Upper lobe of left lung (tissue), 6 donors: ENCODE measurements around the gene WDR75. TPM values are rescaled to one million over a fixed set of nuclear protein-coding genes. Genes with fewer than 3 reads are reported as not detected.

Experiments used
- ATAC-seq, 2 donors: fragments of 200-7000 bp; cut with Tn5 transposase; one replicate each; pipeline ENCODE4 v1.9.1; 2022; ENCODE audit warnings: mild to moderate bottlenecking in 2 of 2, moderate library complexity in 2 of 2; ENCODE audit not compliant: low FRiP score in 2 of 2
- DNase-seq, 2 donors: peaks; one replicate each; pipeline ENCODE4 v3.0.0-alpha.2; 2019 to 2020
- H3K27ac ChIP-seq, 4 donors: fragments of 200-600 bp; sonication (generic); one replicate each; pipeline ENCODE4 v1.5.1; 2016 to 2019
- H3K27me3 ChIP-seq, 4 donors: fragments of 200-600 bp; sonication (generic); one replicate each; pipeline ENCODE4 v1.5.1; 2017 to 2019
- H3K36me3 ChIP-seq, 4 donors: fragments of 200-600 bp; sonication (generic); one replicate each; pipeline ENCODE4 v1.5.1; 2016 to 2019
- H3K4me1 ChIP-seq, 4 donors: fragments of 200-600 bp; sonication (generic); one replicate each; pipeline ENCODE4 v1.5.1; 2018 to 2019
- H3K4me3 ChIP-seq, 4 donors: fragments of 200-600 bp; sonication (generic); one replicate each; pipeline ENCODE4 v1.5.1; 2017 to 2019; ENCODE audit warnings: mild to moderate bottlenecking in 2 of 4, moderate library complexity in 1 of 4
- H3K9me3 ChIP-seq, 4 donors: fragments of 200-600 bp; sonication (generic); one replicate each; pipeline ENCODE4 v1.5.1; 2018 to 2019
- CTCF ChIP-seq, 6 experiments: fragments of 450-650 bp in 4 of 6; fragments of 200-600 bp in 2 of 6; sonication (generic) in 2 of 6; IDR thresholded peaks; one replicate each; pipeline ENCODE4 v1.5.1; 2016 to 2019; ENCODE audit warnings: antibody characterized with exemption in 6 of 6
- EP300 ChIP-seq, 4 donors: sonication (generic); formaldehyde crosslinking; IDR thresholded peaks; one replicate each; pipeline ENCODE4 v1.5.1; 2017; ENCODE audit warnings: antibody characterized with exemption in 4 of 4, control low read depth in 2 of 4
- POLR2A ChIP-seq, 4 donors: fragments of 450-650 bp; IDR thresholded peaks; one replicate each; pipeline ENCODE4 v1.5.1; 2016 to 2017; ENCODE audit warnings: antibody characterized with exemption in 4 of 4, mild to moderate bottlenecking in 2 of 4
- POLR2AphosphoS5 ChIP-seq, 2 donors: sonication (generic); formaldehyde crosslinking; IDR thresholded peaks; one replicate each; pipeline ENCODE4 v1.5.1; 2017; ENCODE audit warnings: antibody characterized with exemption in 2 of 2
- WGBS, 2 donors: methylation state at CpG; one replicate each; pipeline ENCODE4 v1.1.5; 2017 to 2018; 5-methylcytosine and 5-hydroxymethylcytosine counted together
- total RNA-seq, 6 donors: library from RNA; depleted of rRNA in 4 of 6; stranded (reverse); fragments of >200 nt in 4 of 6; gene quantifications; one replicate each; pipeline versions ENCODE4 v1.1.0 to v1.2.1, GENCODE V29; 2016 to 2021
- donor health status: DM: no; HTN: no; CAD: no; lungs with moderate emphysema.
- donor health status: DM: no; HTN: yes; CAD: no; lungs with severe emphysema.

Gene WDR75
- total RNA-seq, 6 donors from 2014 or later: 7.5 to 34.6 (median 28.2) TPM

- H3K4me3 ChIP-seq: no peak overlapping the region
- H3K36me3 ChIP-seq: no peaks in the 10 kb centered on the region
- WGBS, 2 donors: 33 to 72% methylated on average over 1 of the region's 1 CpG
- DNase-seq (no peak), ATAC-seq (peak in 1 of 2 donors; percentile 71)
- no peak overlapping the region for H3K27ac ChIP-seq
- H3K27me3 ChIP-seq: no peaks in the 10 kb centered on the region
- H3K4me1 ChIP-seq: peaks cover 0 to 5% (median 2%) of the 10 kb centered on the region in 4 donors
- no peak for TF ChIP-seq CTCF (IDR thresholded peaks at IDR 0.05)
- H3K9me3 ChIP-seq: no peaks in the 10 kb centered on the region
Observed at GRCh38 chr2:189515264-189515663, 74.0 kb downstream of the WDR75 start.

- Histone ChIP-seq H3K27ac (no peak overlapping the region), H3K4me1 (peaks cover 0 to 5% (median 2%) of the 10 kb centered on the region in 4 donors), H3K27me3 (no peaks in the 10 kb centered on the region), H3K9me3 (no peaks in the 10 kb centered on the region), H3K36me3 (no peaks in the 10 kb centered on the region), H3K4me3 (no peak overlapping the region)
- TF ChIP-seq POLR2AphosphoS5 (IDR thresholded peaks at IDR 0.05) (no peak), EP300 (IDR thresholded peaks at IDR 0.05) (no peak), POLR2A (IDR thresholded peaks at IDR 0.05) (no peak), CTCF (IDR thresholded peaks at IDR 0.05) (no peak)
- no peak for ATAC-seq
- DNase-seq: no peak
- 37 to 39% methylated on average over 3 of the region's 3 CpGs for WGBS, 2 donors
Observed at GRCh38 chr2:189516546-189516945, 75.3 kb downstream of the WDR75 start.

- no peak overlapping the region for H3K4me3 ChIP-seq
- DNase-seq (no peak), ATAC-seq (no peak)
- no peak overlapping the region for H3K27ac ChIP-seq
- 75 to 83% methylated on average over 6 of the region's 6 CpGs for WGBS, 2 donors
- H3K36me3 ChIP-seq: no peaks in the 10 kb centered on the region
- peaks cover 0 to 15% (median 10%) of the 10 kb centered on the region in 4 donors for H3K4me1 ChIP-seq
- H3K9me3 ChIP-seq: no peaks in the 10 kb centered on the region
- no peaks in the 10 kb centered on the region for H3K27me3 ChIP-seq
- TF ChIP-seq POLR2AphosphoS5 (IDR thresholded peaks at IDR 0.05) (no peak), EP300 (IDR thresholded peaks at IDR 0.05) (no peak)
Observed at GRCh38 chr2:189517847-189518535, 76.7 kb downstream of the WDR75 start.

- no peaks in the 10 kb centered on the region for H3K9me3 ChIP-seq
- no peak overlapping the region for H3K4me3 ChIP-seq
- no peaks in the 10 kb centered on the region for H3K36me3 ChIP-seq
- TF ChIP-seq EP300 (IDR thresholded peaks at IDR 0.05): no peak
- no peak for TF ChIP-seq CTCF (IDR thresholded peaks at IDR 0.05)
- H3K4me1 ChIP-seq: peaks cover 0 to 15% (median 10%) of the 10 kb centered on the region in 4 donors
- no peak for ATAC-seq
- DNase-seq: peak in 1 of 2 donors; percentile 28
- 78 to 79% methylated on average over 6 of the region's 6 CpGs for WGBS, 2 donors
- no peaks in the 10 kb centered on the region for H3K27me3 ChIP-seq
- no peak overlapping the region for H3K27ac ChIP-seq
Observed at GRCh38 chr2:189519631-189520387, 78.5 kb downstream of the WDR75 start.

- ATAC-seq: no peak
- no peak overlapping the region for H3K27ac ChIP-seq
Observed at GRCh38 chr2:189521699-189522434, 80.6 kb downstream of the WDR75 start.

More at GRCh38 chr2:189521699-189522434, 80.6 kb downstream of the WDR75 start:
- Histone ChIP-seq H3K9me3 (no peaks in the 10 kb centered on the region), H3K36me3 (no peaks in the 10 kb centered on the region), H3K27me3 (no peaks in the 10 kb centered on the region), H3K4me1 (peaks cover 0 to 10% (median 7%) of the 10 kb centered on the region in 4 donors), H3K4me3 (no peak overlapping the region)
- no peak for DNase-seq
- no peak for TF ChIP-seq POLR2AphosphoS5 (IDR thresholded peaks at IDR 0.05)
- no peak for TF ChIP-seq EP300 (IDR thresholded peaks at IDR 0.05)
- TF ChIP-seq POLR2A (IDR thresholded peaks at IDR 0.05): no peak
- no peak for TF ChIP-seq CTCF (IDR thresholded peaks at IDR 0.05)
- 76 to 81% methylated on average over 2 of the region's 2 CpGs for WGBS, 2 donors
